BE2C (cell line): Measurements from ENCODE around the gene LLGL1. TPM values are rescaled to one million over a fixed set of nuclear protein-coding genes. Genes with fewer than 3 reads are reported as not detected.

Source experiments
- DNase-seq: peaks from one replicate; pipeline ENCODE4 v3.0.0-alpha.2; 2020
- H3K27me3 ChIP-seq: fragments of 250-450 bp; sonication (Bioruptor Pico); 2 replicates; pipeline ENCODE4 v1.5.1; 2020; ENCODE audit warnings: mild to moderate bottlenecking
- H3K36me3 ChIP-seq: fragments of 250-450 bp; sonication (Bioruptor Pico); 2 replicates; pipeline ENCODE4 v1.5.1; 2020; ENCODE audit warnings: mild to moderate bottlenecking
- H3K4me1 ChIP-seq: fragments of 250-450 bp; sonication (Bioruptor Pico); 2 replicates; pipeline ENCODE4 v1.5.1; 2020
- H3K4me3 ChIP-seq: 2 replicates; pipeline ENCODE4 v1.5.1; 2011; ENCODE audit warnings: low read depth, low read length
- H3K9me3 ChIP-seq: fragments of 250-450 bp; sonication (Bioruptor Pico); 2 replicates; pipeline ENCODE4 v1.5.1; 2020
- polyA plus RNA-seq: library from polyadenylated mRNA; unstranded; fragments of >200 nt; gene quantifications from one replicate; pipeline ENCODE4 v1.2.1, GENCODE V29; 2012; ENCODE audit warnings: low read depth, missing spikeins; ENCODE audit not compliant: insufficient read length, insufficient read depth
- TF ChIP-seq, protein P1 (sequence below): IDR thresholded peaks from 2 replicates; pipeline ENCODE4 v1.5.1; 2012; ENCODE audit warnings: mild to moderate bottlenecking, low read depth, low read length

LLGL1 gene
- polyA plus RNA-seq: 16.0 TPM

- H3K4me3 ChIP-seq: peak within 1 kb of the TSS; percentile 69
- H3K27me3 ChIP-seq: no peaks in the 10 kb centered on the region
- DNase-seq: peak; percentile 96
- no peaks in the 10 kb centered on the region for H3K9me3 ChIP-seq
- TF ChIP-seq, protein P1, sequence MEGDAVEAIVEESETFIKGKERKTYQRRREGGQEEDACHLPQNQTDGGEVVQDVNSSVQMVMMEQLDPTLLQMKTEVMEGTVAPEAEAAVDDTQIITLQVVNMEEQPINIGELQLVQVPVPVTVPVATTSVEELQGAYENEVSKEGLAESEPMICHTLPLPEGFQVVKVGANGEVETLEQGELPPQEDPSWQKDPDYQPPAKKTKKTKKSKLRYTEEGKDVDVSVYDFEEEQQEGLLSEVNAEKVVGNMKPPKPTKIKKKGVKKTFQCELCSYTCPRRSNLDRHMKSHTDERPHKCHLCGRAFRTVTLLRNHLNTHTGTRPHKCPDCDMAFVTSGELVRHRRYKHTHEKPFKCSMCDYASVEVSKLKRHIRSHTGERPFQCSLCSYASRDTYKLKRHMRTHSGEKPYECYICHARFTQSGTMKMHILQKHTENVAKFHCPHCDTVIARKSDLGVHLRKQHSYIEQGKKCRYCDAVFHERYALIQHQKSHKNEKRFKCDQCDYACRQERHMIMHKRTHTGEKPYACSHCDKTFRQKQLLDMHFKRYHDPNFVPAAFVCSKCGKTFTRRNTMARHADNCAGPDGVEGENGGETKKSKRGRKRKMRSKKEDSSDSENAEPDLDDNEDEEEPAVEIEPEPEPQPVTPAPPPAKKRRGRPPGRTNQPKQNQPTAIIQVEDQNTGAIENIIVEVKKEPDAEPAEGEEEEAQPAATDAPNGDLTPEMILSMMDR: no peak
- no peaks in the 10 kb centered on the region for H3K36me3 ChIP-seq
- H3K4me1 ChIP-seq: peaks cover 4% of the 10 kb centered on the region; the same call in 1 of the 2 replicates
These were observed at the start of gene LLGL1 for GRCh38 chr17:18225121-18225641. LLGL1 (plus strand) TSS chr17:18225635; CDS start chr17:18225683, 48 bp downstream.

- TF ChIP-seq, protein P1: no peak
- Histone ChIP-seq H3K4me3 (no peak overlapping the region), H3K36me3 (no peaks in the 10 kb centered on the region), H3K9me3 (no peaks in the 10 kb centered on the region), H3K27me3 (no peaks in the 10 kb centered on the region), H3K4me1 (no peaks in the 10 kb centered on the region)
- DNase-seq: no peak
These were observed 49.3 kb upstream of the LLGL1 start for GRCh38 chr17:18176176-18176575.

DNA sequence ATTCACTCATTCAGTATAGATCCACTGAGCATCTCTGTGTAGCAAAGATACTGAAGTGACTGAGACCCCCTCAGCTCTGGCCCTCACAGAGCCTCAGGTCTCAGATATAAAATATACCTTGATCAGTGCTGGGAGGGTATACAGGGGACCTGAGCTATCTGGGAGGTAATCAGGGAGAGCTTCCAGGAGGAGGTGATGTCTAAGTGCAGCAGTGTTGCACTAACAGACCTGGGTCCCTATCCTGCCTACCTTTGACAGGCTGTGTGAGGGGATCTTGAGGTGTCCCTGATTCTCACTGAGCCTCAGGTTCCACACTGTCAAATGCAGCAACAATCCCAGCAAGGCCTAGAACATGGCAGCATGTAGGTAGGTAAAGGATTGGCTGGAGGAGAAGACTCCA, 48.3 kb upstream of the LLGL1 start:
- H3K9me3 ChIP-seq: no peaks in the 10 kb centered on the region
- H3K4me3 ChIP-seq: no peak overlapping the region
- no peaks in the 10 kb centered on the region for H3K27me3 ChIP-seq
- no peak for DNase-seq
- no peaks in the 10 kb centered on the region for H3K36me3 ChIP-seq
- TF ChIP-seq, protein P1: no peak
- H3K4me1 ChIP-seq: no peaks in the 10 kb centered on the region

- Histone ChIP-seq H3K27me3 (no peaks in the 10 kb centered on the region), H3K4me3 (no peak overlapping the region), H3K9me3 (no peaks in the 10 kb centered on the region), H3K4me1 (no peaks in the 10 kb centered on the region), H3K36me3 (no peaks in the 10 kb centered on the region)
- no peak for DNase-seq
- TF ChIP-seq, protein P1: no peak
These were observed 47.7 kb upstream of the LLGL1 start for GRCh38 chr17:18177722-18178121.

DNA sequence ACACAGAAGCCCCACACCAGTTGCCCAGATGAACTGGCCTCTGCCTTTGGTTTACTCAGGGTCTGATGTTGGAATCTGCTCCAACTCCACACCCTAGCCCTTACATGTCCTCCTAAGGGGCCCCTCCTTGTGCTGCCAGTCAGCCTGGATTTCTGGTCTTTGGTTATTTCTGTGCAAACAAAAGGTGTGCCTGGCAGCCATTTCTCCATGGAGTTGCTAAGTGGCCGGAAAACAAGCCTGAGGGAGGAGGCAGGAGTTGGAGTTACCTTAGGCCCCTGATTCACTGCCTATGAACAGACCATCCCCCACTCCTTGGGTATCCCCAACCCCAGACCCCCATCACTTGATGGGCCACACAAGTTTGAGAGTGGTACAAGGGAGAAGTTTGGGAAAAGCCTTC, 46.2 kb upstream of the LLGL1 start:
- Histone ChIP-seq H3K27me3 (no peaks in the 10 kb centered on the region), H3K9me3 (no peaks in the 10 kb centered on the region), H3K36me3 (no peaks in the 10 kb centered on the region), H3K4me1 (no peaks in the 10 kb centered on the region), H3K4me3 (no peak overlapping the region)
- DNase-seq: no peak
- TF ChIP-seq, protein P1: no peak

DNA sequence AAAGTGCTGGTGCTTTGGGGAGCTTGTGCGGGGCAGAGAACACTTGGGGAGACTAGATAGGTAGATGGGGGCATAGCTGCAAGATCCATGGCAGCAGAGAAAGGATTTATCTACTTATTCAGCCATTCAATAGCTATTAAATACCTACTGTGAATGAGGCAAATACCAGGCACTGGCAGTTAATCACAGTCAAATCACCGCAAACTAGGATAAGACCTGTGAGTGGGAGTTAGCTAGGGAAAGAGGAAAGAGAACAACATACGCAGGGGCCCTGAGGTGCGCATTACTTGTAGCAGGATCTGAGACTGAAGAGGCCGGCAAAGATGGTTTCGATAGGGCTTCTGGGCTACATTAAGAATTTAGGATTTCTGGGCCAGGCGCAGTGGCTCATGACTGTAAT, 45.6 kb upstream of the LLGL1 start:
- DNase-seq: no peak
- Histone ChIP-seq H3K27me3 (no peaks in the 10 kb centered on the region), H3K4me1 (no peaks in the 10 kb centered on the region), H3K4me3 (no peak overlapping the region), H3K9me3 (no peaks in the 10 kb centered on the region), H3K36me3 (no peaks in the 10 kb centered on the region)
- TF ChIP-seq, protein P1: no peak
